ENCODE results near the gene RTBDN.

Gene RTBDN

GRCh38 chr19:12782174-12782423, 52.3 kb downstream of the RTBDN start:
- no peak for DNase-seq (ENCODE audit: low read depth)
- TF ChIP-seq, protein P1, sequence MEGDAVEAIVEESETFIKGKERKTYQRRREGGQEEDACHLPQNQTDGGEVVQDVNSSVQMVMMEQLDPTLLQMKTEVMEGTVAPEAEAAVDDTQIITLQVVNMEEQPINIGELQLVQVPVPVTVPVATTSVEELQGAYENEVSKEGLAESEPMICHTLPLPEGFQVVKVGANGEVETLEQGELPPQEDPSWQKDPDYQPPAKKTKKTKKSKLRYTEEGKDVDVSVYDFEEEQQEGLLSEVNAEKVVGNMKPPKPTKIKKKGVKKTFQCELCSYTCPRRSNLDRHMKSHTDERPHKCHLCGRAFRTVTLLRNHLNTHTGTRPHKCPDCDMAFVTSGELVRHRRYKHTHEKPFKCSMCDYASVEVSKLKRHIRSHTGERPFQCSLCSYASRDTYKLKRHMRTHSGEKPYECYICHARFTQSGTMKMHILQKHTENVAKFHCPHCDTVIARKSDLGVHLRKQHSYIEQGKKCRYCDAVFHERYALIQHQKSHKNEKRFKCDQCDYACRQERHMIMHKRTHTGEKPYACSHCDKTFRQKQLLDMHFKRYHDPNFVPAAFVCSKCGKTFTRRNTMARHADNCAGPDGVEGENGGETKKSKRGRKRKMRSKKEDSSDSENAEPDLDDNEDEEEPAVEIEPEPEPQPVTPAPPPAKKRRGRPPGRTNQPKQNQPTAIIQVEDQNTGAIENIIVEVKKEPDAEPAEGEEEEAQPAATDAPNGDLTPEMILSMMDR (conservative IDR thresholded peaks at IDR 0.05; ENCODE audit: low read depth, low read length), result no peak
- peak overlapping the region; percentile 49 for H3K4me3 ChIP-seq (ENCODE audit: low read length)

DNA sequence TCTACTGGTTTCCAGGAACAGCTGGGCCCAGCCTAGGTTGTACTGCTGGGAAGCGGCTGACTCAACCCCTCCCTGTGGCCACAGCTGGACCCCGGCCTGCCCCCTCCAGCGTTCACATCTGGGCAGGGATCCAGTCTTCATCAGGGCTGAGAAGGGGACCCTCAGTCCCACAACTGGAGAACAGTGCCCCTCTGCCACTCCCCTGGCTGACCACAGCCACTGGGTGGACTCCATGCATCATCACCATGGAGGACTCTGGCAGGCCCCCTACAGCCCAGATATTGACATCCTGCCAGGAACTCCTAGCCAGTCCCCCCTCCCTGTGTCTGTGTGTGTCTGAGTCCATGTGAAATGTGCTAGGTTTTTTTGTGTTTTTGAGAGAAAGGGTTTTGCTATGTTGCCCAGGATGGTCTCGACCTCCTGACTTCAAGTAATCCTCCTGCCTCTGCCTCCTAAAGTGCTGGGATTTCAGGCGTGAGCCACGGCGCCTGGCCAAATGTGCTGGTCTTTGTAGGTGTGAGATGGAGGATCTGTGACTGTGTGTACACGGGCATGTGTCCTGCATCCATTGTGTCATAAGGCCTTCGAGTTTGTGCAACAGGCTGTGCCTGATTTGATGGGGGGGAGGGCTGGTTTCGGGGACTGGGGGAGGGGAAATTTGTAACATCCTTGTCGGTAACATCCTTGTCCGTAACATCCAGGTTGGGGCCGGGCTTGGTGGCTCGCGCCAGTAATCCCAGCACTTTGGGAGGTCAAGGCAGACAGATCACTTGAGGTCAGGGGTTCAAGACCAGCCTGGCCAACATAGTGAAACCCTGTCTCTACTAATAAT, 55.0 kb downstream of the RTBDN start:
- H3K4me3 ChIP-seq (ENCODE audit: low read length), result no peak overlapping the region
- DNase-seq (ENCODE audit: low read depth), result no peak
- TF ChIP-seq, protein P1 (conservative IDR thresholded peaks at IDR 0.05; ENCODE audit: low read depth, low read length), result no peak

DNA sequence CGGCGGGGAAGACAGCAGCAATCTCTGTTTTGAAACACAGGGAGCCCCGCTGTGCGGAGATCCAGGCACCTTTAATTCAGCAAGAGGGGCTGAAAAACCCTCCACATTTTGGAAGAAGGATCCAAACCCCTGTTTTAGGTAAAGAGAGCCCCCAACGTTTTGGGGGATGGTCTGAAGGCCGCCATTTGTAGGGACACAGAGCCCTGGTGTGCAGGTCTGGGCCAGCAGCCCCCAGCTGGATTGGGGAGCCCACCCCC, 55.5 kb downstream of the RTBDN start:
- peak overlapping the region; percentile 68 for H3K4me3 ChIP-seq (ENCODE audit: low read length)
- TF ChIP-seq, protein P1 (conservative IDR thresholded peaks at IDR 0.05; ENCODE audit: low read depth, low read length), result no peak

GRCh38 chr19:12778017-12778904, 56.1 kb downstream of the RTBDN start:
- TF ChIP-seq, protein P1 (conservative IDR thresholded peaks at IDR 0.05; ENCODE audit: low read depth, low read length), result no peak
- no peak for DNase-seq (ENCODE audit: low read depth)
- H3K4me3 ChIP-seq (ENCODE audit: low read length), result peak overlapping the region; percentile 68

More for the DNA sequence above, 55.5 kb downstream of the RTBDN start:
- DNase-seq (ENCODE audit: low read depth), result no peak

DNA sequence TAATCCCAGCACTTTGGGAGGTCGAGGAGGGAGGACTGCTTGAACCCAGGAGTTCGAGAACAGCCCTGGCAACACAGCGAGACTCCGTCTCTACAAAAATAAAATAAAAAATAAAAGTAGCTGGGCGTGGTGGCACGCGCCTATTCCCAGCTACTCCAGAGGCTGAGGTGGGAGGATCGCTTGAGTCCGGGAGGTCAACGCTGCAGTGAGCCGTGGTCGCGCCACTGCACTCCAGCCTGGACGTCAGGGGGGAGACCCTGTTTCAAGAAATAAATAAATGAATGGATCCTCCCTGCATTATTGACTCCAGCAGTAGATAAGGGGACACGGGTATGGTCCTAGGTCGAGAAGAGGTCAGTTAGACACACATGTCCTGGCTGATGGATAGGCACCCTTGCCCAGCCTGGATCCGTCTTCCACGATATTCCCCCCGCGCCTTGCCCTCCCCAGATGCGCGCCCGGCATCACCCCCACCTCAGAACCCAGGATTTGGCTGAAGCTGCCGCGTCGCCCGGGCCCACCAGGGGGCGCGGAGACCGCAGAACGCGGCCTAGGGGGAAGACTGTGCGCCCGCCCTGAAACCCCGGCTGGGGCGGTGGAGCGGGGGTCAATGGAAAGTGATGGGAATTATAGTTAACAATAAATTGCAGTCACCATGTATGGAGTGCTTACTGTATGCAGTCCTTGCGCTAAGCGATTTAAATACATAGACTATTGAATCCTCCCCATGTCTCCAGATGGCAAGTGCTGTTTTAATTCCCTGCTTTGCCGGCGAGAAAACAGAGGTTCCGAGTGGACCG, 57.0 kb downstream of the RTBDN start:
- TF ChIP-seq, protein P1 (conservative IDR thresholded peaks at IDR 0.05; ENCODE audit: low read depth, low read length), result peak; percentile 91
- H3K4me3 ChIP-seq (ENCODE audit: low read length), result peak overlapping the region; percentile 68
- no peak for DNase-seq (ENCODE audit: low read depth)
